GM19240 (cell line): ENCODE measurements around the gene PPM1N.

Experiments used
- DNase-seq: peaks from one replicate; pipeline ENCODE4 v3.0.0; 2011; ENCODE audit warnings: low spot score; ENCODE audit not compliant: insufficient read length

The PPM1N gene

GRCh38 chr19:45470762-45471081 lies 27.5 kb upstream of the PPM1N start:
- no peak for DNase-seq

GRCh38 chr19:45471111-45471930 lies 26.9 kb upstream of the PPM1N start:
- no peak for DNase-seq

GRCh38 chr19:45471931-45472562 lies 26.2 kb upstream of the PPM1N start:
- no peak for DNase-seq

DNA sequence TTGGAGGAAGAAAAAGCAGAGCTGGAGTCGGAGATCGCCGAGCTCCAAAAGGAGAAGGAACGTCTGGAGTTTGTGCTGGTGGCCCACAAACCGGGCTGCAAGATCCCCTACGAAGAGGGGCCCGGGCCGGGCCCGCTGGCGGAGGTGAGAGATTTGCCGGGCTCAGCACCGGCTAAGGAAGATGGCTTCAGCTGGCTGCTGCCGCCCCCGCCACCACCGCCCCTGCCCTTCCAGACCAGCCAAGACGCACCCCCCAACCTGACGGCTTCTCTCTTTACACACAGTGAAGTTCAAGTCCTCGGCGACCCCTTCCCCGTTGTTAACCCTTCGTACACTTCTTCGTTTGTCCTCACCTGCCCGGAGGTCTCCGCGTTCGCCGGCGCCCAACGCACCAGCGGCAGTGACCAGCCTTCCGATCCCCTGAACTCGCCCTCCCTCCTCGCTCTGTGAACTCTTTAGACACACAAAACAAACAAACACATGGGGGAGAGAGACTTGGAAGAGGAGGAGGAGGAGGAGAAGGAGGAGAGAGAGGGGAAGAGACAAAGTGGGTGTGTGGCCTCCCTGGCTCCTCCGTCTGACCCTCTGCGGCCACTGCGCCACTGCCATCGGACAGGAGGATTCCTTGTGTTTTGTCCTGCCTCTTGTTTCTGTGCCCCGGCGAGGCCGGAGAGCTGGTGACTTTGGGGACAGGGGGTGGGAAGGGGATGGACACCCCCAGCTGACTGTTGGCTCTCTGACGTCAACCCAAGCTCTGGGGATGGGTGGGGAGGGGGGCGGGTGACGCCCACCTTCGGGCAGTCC lies 25.5 kb upstream of the PPM1N start:
- no peak for DNase-seq

DNA sequence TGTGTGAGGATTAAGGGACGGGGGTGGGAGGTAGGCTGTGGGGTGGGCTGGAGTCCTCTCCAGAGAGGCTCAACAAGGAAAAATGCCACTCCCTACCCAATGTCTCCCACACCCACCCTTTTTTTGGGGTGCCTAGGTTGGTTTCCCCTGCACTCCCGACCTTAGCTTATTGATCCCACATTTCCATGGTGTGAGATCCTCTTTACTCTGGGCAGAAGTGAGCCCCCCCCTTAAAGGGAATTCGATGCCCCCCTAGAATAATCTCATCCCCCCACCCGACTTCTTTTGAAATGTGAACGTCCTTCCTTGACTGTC lies 24.9 kb upstream of the PPM1N start:
- DNase-seq = no peak

- DNase-seq = no peak
Observed at GRCh38 chr19:45473682-45474605, 24.3 kb upstream of the PPM1N start.

DNA sequence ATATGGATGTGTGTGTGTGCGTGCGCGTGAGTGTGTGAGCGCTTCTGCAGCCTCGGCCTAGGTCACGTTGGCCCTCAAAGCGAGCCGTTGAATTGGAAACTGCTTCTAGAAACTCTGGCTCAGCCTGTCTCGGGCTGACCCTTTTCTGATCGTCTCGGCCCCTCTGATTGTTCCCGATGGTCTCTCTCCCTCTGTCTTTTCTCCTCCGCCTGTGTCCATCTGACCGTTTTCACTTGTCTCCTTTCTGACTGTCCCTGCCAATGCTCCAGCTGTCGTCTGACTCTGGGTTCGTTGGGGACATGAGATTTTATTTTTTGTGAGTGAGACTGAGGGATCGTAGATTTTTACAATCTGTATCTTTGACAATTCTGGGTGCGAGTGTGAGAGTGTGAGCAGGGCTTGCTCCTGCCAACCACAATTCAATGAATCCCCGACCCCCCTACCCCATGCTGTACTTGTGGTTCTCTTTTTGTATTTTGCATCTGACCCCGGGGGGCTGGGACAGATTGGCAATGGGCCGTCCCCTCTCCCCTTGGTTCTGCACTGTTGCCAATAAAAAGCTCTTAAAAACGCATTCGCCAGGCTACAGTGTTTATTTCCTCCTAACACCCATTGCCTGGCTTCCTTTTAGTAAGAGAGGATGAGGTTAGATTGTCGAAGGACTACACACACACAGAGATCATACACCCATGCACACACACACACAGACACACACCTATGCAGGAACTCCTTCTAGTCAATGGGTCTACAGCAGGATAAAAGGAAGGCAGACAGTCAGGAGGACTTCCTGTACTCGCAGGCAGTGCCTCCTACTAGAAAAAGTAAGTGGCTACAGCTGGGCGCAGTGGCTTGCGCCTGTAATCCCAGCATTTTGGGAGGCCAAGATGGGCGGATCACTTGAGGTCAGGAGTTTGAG lies 23.4 kb upstream of the PPM1N start:
- DNase-seq = no peak

DNA sequence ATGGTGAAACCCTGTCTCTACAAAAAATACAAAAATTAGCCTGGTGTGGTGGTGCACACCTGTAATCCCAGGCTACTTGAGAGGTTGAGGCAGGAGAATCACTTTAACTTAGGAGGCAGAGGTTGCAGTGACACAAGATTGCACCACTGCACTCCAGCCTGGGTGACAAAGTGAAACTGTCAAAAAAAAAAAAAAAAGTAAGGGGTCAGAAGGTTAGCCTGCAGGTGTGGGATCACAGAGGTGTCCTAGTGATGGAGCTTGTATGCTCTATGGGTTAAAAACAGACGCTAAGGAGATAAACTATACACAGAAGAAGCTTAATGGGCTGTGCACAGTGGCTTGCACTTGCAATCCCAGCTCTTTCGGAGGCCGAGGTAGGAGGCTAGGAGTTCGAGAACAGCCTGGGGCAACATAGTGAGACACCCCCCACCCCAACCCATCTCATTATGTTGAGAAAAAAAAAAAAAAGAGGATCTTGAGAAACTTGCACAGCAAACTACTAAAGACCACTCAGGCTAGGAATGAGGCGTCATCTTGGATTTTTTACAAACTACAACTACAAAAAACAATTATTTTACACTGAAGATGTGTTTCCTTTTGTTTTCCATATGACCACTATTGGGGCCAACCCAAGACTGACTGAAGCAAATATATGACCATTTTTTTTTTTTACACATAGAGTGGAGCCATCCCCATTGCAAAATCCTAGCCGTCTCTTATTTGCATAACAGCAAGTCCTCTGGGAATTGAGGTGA lies 22.5 kb upstream of the PPM1N start:
- no peak for DNase-seq

DNA sequence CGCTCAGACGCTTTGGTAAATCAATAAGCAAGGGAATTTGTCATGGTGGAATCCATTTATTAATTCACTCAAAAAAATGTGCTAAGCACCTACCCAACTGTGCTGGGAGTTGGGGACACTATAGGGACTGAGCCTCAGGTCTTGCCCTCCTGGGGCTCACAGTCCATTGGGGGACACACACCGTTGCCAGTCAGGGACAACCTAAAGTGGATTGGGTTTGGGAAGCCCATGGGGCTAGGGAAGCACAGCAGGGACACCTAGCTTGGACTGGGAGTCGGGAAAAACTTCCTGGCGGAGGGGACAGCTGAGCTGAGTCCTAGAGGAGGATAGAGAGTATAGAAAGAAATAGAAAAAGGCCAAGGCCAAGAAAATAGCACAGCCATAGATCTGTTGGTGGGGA lies 21.9 kb upstream of the PPM1N start:
- DNase-seq = no peak

DNA sequence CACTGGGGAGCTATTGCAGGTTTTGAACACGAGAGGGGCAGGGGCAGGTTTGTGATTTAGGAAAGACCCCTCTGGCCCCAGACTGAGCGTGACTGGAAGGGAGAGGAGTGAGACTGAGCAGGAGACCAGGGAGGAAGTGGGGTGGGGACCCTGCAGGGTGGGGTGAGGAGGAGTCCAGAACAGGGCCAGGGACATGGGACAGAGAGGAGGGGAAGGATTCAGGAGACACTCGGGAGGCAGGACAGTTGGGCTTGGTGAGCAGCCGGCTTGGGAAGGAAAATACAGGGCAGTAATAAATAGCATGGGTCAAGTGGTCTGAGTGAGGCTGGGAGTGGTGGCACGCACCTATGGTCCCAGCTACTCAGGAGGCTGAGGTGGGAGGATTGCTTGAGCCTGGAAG lies 21.1 kb upstream of the PPM1N start:
- no peak for DNase-seq

- no peak for DNase-seq
Observed at GRCh38 chr19:45477713-45478453, 20.4 kb upstream of the PPM1N start.

DNA sequence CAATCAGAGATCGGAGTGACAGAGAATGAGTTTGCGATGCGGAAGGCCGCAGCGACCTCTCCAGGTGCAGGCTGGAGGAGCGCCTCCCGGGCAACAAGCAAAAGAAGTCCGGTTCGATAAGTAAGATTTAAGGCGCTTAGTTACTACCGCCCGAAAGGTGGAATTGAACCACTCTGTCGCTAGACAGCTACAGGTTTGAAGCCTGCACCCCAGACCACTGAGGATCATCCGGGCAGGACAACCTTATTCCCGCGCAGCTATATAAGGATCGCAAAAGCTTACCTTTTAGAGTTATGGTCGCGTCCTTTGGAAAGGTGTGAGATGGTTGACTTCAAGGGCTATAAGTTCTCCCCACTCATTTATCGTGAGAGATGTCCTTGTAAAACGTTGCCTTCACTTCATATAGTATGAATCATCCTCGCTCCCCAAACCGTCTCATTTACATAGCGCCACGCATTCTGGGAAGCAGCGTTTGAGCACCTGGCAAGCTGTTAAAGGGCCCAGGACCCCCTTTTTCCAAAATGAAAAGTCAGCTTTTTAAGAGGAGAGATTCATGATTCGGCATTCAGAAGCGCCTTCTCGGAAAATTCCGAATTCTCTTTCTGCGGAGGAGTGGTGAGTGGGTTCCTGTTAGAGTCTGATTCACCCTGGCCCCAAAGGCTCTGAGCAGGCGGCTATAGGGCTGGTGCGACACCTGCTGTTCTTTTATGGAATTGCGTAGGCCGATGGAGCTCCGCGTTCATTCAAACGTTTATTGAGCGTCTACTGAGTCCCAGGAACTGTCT lies 19.6 kb upstream of the PPM1N start:
- peak; percentile 65 for DNase-seq

- no peak for DNase-seq
Observed at GRCh38 chr19:45483033-45483432, 15.2 kb upstream of the PPM1N start.

DNA sequence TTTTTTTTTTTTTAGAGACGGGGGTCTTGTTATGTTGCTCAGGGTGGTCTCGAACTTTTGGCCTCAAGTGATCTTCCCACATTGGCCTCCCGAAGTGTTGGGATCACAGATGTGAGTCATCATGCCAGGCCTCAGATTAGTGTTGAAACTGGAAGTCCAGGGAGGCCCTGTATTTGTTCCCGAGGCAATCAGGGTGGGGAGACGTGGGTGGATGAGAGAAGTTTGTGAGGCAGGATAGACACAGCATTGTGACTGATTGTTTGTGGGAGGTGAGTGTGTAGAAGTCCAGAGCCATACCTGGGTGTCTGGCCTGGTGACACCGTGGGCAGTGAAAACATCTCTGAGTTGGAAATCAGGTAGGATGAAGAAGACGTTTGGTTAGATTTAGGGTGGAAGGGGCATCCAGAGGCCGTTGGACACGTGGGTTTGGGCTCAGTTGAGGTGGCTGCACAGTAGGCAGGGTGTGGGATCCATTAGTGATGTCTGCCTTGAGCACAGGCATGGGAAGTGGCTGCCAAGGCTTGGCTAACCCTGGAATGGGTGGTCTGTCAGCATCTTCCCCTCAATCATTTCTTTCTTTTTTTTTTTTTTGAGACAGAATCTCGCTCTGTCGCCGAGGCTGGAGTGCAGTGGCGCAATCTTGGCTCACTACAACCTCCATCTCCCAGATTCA lies 13.8 kb upstream of the PPM1N start:
- no peak for DNase-seq

DNA sequence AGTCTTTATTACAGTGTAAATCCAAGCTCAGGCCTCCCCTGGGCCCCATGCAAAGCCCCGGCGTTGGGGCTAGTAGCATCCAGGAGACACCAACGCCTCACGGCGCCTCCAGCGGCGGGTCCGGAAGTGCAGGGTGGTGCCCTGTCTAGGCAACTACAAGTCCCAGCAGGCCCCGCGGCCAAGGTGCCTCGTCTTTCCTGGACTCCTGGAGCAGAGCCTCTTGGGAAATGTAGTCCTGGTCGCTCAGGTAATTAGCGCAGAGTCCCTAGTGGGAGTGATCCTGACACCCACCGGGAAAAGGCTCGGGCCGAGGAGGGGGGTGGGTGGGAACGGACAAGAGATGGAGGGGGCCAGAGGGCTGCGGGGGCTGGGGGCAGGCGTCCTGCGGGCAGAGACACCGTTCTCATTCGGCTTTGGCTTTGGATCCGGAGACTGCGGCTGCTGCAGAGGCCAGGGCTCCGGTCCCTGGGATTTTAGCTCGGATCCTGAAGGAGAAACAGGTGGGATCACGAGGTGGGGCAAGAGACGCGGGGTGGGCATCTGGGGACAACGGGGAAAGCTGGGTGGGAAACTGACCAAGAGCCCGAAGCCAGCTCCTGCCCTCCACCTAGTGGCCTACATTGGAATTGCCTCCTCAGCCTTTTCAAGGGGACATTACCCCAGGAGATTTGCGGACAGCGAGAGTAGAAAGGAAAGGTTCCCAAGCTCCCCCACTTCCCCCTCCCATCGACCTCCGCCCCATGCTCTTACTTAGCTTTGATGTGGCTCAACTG lies 12.8 kb upstream of the PPM1N start:
- peak; percentile 79 for DNase-seq

GRCh38 chr19:45488708-45489107 lies 9.5 kb upstream of the PPM1N start:
- no peak for DNase-seq
